BLaER1 treated with 17β-estradiol and CSF1 and Interleukin-3, amounts not matched to agents 10 nM and 100 nM (cell line): ENCODE data around the gene NTHL1.

Experiments
- H3K27ac ChIP-seq, 11 experiments: shearing (Covaris generic); formaldehyde crosslinking; 2 replicates each; pipeline ENCODE4 v1.8.1; 2022
- H3K27me3 ChIP-seq, 11 experiments: shearing (Covaris generic); formaldehyde crosslinking; 2 replicates each; pipeline ENCODE4 v1.8.1; 2022
- H3K36me3 ChIP-seq, 11 experiments: shearing (Covaris generic); formaldehyde crosslinking; 2 replicates each; pipeline ENCODE4 v1.8.1; 2022
- H3K4me1 ChIP-seq, 10 experiments: shearing (Covaris generic); formaldehyde crosslinking; 2 replicates each; pipeline ENCODE4 v1.8.1; 2022
- H3K4me2 ChIP-seq, 11 experiments: shearing (Covaris generic); formaldehyde crosslinking; 2 replicates each; pipeline ENCODE4 v1.8.1; 2022
- H3K4me3 ChIP-seq, 10 experiments: shearing (Covaris generic); formaldehyde crosslinking; 2 replicates each; pipeline ENCODE4 v1.8.1; 2022
- H3K9ac ChIP-seq, 11 experiments: shearing (Covaris generic); formaldehyde crosslinking; 2 replicates each; pipeline ENCODE4 v1.8.1; 2022
- H3K9me3 ChIP-seq, 11 experiments: shearing (Covaris generic); formaldehyde crosslinking; replicated peaks in 1 of 11; 2 replicates each; pipeline ENCODE4 v1.8.1; 2022
- H4K20me1 ChIP-seq, 11 experiments: shearing (Covaris generic); formaldehyde crosslinking; 2 replicates each; pipeline ENCODE4 v1.8.1; 2022
- Cebpa-rat ChIP-seq, 11 experiments: shearing (Covaris generic); IDR thresholded peaks; 2 replicates each; pipeline ENCODE4 v1.8.1; 2022

Gene NTHL1

DNA sequence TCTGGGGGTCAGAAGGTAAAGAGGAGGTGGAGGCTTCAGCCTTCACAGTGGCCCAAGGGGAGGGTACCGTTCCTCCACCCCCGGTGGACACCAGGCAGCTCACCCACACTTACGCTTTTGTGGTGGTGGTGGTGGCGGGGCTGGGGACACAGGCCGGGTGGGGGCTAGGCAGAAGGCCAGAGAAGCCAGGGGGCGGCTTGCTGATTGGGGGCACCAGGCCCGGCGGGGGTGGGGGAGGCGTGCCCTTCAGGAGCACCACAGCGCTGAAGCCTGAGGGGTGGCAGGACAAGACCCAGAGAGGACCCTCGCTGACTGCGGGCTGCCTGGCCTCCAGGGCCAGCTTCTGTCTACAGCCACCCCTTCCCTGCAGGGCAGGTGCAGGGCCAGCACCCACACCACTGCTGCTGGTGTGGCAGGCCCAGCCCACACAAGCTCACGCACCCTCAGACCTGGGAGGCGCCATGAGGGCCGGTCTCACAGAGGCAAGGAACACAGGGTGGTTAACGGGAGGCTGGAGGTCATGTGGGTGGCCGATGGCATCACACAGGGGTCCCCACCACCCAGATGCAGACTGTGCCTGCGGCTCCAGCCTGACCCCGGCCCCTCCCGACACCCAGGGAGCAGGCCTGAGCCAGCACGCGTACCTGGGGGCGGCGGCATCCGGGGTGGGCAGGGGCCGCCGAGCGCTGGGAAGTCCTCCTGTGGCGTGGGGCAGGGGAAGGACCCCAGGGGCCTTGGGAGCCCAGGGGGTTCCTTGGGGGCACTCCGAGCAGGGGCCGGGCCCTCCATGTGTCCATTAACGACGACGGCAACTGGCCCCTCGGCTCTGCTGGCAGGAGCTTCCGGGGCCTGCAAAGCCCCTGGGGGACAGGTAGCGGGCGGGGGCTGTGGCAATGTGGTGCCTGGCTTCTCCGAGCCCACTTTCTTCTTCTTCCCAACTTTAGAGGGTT is 48.5 kb downstream of the NTHL1 start:
- Histone ChIP-seq H3K27ac (no peak overlapping the region), H3K4me3 (no peak overlapping the region), H4K20me1 (peaks cover 16 to 85% (median 71%) of the 10 kb centered on the region in 11 experiments; a peak in 21 of 22 replicates), H3K36me3 (peaks cover 69 to 88% (median 85%) of the 10 kb centered on the region in 11 experiments), H3K4me1 (peaks cover 4 to 10% (median 9%) of the 10 kb centered on the region in 10 experiments), H3K27me3 (no peaks in the 10 kb centered on the region), H3K4me2 (no peak overlapping the region), H3K9me3 (no peaks in the 10 kb centered on the region), H3K9ac (no peak overlapping the region)
- no peak for TF ChIP-seq Cebpa-rat (IDR thresholded peaks at IDR 0.05)

DNA sequence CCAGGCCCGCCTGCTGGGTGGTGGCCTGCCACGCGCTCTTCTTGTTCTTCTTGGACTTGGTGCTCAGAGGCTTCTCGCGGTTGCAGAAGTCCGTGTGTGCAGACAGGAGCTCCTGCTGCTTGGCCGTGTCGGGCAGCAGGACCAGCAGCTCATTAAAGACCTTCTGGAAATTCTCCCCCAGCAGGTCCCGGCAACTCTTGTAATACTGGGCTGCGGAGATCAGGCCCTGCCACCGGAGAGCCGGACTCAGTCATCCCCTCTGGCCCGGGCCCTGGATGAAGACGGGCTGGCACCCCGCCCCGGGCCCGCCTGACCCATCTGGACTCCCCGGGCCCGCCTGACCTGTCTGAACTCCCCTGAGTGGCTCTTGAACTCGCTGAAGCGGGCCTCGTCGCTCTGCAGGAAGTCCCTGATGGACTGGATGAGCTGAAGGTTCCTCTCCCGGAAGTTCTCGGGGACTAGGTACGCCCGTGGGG is 49.2 kb downstream of the NTHL1 start:
- H3K4me3 ChIP-seq = no peak overlapping the region
- no peak overlapping the region for H3K27ac ChIP-seq
- peaks cover 66 to 85% (median 81%) of the 10 kb centered on the region in 11 experiments for H3K36me3 ChIP-seq
- no peak overlapping the region for H3K4me2 ChIP-seq
- H3K9ac ChIP-seq = no peak overlapping the region
- peaks cover 10 to 78% (median 64%) of the 10 kb centered on the region in 11 experiments; a peak in 21 of 22 replicates for H4K20me1 ChIP-seq
- peaks cover 1 to 10% (median 9%) of the 10 kb centered on the region in 10 experiments; a peak in 14 of 20 replicates for H3K4me1 ChIP-seq
- no peaks in the 10 kb centered on the region for H3K9me3 ChIP-seq
- peaks cover 0 to under 1% (median 0%) of the 10 kb centered on the region in 11 experiments; a peak in 1 of 22 replicates for H3K27me3 ChIP-seq
- TF ChIP-seq Cebpa-rat (IDR thresholded peaks at IDR 0.05) = no peak

DNA sequence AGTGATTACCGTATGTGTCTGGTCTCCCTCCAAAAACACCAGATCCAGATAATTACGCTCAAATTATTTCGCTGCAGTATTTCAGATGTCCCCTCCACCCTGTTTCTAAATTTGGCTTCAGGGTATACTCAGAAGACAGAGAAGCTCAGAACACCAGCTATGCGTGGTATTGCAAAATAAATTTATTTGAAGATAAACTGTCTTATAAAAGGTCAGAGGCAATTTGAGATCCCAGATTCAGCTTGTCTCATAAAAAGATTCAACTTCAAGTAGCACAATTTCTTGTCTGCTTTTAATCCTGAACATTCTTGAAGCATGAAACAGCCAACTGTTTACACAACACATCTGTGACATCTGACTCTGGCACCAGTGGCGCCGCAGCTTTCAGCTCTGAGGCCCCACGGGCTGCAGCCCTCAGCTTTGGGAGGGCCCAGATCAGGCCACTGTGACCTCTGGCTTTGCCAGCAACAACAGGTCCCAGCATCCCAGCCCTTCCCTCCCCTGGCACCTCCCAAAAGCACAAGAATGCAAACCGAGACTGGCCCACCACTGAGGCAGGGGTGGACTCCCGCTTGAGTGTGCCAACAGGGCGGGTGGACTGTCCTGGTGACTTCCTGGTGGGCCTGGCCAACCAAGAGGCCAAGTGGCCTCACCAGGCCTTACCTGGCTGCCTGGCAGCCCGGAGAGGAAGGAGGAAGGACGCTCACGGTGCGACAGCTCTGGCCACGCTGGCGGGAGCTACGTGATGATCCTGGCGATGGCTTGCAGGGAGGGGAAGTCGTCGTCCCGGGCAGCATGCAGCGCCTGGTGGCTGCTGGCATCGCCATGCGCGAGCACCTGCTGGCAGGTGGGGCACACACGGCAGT is 49.9 kb downstream of the NTHL1 start:
- H3K4me2 ChIP-seq = no peak overlapping the region
- H3K9ac ChIP-seq = no peak overlapping the region

DNA sequence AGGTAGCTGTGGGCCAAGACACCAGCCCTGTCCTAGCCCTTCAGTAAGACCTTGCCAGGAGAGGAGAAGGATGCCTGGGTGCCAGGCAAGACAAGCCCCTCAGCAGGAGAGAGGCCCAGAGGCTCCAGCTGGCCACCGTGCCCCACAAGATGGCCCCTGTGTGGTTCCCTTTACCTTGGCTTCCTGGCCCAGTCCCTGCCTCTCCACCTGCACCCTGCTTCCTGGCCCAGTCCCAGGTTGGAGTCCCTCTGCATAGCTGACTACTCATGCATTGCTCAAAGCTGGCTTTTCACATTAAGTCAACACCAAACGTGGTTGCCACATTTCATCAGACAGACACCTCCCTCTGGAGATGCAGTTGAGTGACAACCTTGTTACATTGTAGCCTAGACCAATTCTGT is 53.9 kb downstream of the NTHL1 start:
- Histone ChIP-seq H3K9ac (0 out of 22 replicates have a peak overlapping the region, but pooled peaks of 2 of the 11 experiments have one; percentile 11 to 26), H4K20me1 (peaks cover 0 to 50% (median 37%) of the 10 kb centered on the region in 11 experiments; a peak in 18 of 22 replicates), H3K9me3 (peaks cover 0 to 10% (median 0%) of the 10 kb centered on the region in 11 experiments; a peak in 8 of 22 replicates), H3K36me3 (peaks cover 21 to 38% (median 34%) of the 10 kb centered on the region in 11 experiments), H3K4me2 (peak overlapping the region in 8 of 11 experiments; percentile 9 to 39 (median 20); a peak in 12 of 22 replicates), H3K4me1 (peaks cover 17 to 41% (median 35%) of the 10 kb centered on the region in 10 experiments), H3K27ac (peak overlapping the region in 5 of 11 experiments; percentile 6 to 23 (median 18); a peak in 3 of 22 replicates), H3K27me3 (peaks cover 37 to 45% (median 43%) of the 10 kb centered on the region in 11 experiments), H3K4me3 (no peak overlapping the region)
- no peak for TF ChIP-seq Cebpa-rat (IDR thresholded peaks at IDR 0.05)

More for the DNA sequence above, 49.9 kb downstream of the NTHL1 start:
- Histone ChIP-seq H3K27me3 (peaks cover under 1 to 7% (median 5%) of the 10 kb centered on the region in 11 experiments; a peak in 19 of 22 replicates), H3K9me3 (peaks cover 0 to 5% (median 0%) of the 10 kb centered on the region in 11 experiments; a peak in 8 of 22 replicates), H4K20me1 (peaks cover 5 to 71% (median 57%) of the 10 kb centered on the region in 11 experiments; a peak in 21 of 22 replicates), H3K4me1 (peaks cover 0 to 17% (median 14%) of the 10 kb centered on the region in 10 experiments; a peak in 12 of 20 replicates), H3K27ac (no peak overlapping the region), H3K4me3 (no peak overlapping the region), H3K36me3 (peaks cover 60 to 78% (median 74%) of the 10 kb centered on the region in 11 experiments)
- no peak for TF ChIP-seq Cebpa-rat (IDR thresholded peaks at IDR 0.05)

DNA sequence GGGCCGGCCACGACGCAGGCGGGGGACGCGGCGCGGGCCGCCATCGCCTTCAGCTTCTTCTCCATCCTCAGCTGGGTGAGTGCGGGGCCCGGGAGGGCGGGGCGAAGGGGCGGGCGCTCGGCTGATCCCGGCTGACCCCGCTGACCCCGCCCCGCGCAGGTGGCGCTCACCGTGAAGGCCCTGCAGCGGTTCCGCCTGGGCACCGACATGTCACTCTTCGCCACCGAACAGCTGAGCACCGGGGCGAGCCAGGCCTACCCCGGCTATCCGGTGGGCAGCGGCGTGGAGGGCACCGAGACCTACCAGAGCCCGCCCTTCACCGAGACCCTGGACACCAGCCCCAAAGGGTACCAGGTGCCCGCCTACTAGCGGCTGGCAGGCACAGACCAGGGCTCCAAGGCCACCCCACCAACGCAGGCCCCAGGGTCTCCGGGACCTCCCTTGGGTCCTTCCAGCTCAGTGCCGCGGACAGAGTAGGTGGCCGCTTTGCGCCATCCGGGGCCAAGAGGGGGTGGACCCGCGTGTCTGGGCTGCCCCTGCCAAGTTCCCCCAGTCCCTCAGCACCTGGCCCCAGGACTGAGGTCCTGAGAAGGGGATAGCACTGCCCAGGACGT is 54.8 kb downstream of the NTHL1 start:
- Histone ChIP-seq H3K4me1 (peaks cover 17 to 41% (median 35%) of the 10 kb centered on the region in 10 experiments), H3K36me3 (peaks cover 11 to 29% (median 25%) of the 10 kb centered on the region in 11 experiments), H4K20me1 (peaks cover 0 to 42% (median 27%) of the 10 kb centered on the region in 11 experiments; a peak in 18 of 22 replicates), H3K27me3 (peaks cover 40 to 54% (median 52%) of the 10 kb centered on the region in 11 experiments), H3K9me3 (peaks cover 0 to 10% (median 0%) of the 10 kb centered on the region in 11 experiments; a peak in 8 of 22 replicates), H3K27ac (0 out of 22 replicates have a peak overlapping the region, but pooled peaks of 1 of the 11 experiments have one; percentile 6), H3K4me3 (0 out of 20 replicates have a peak overlapping the region, but pooled peaks of 1 of the 10 experiments have one; percentile 35), H3K4me2 (peak overlapping the region in 9 of 11 experiments; percentile 17 to 44 (median 29); a peak in 13 of 22 replicates), H3K9ac (0 out of 22 replicates have a peak overlapping the region, but pooled peaks of 1 of the 11 experiments have one; percentile 11)
- no peak for TF ChIP-seq Cebpa-rat (IDR thresholded peaks at IDR 0.05)

- H3K4me3 ChIP-seq = peak overlapping the region; percentile 19 to 54 (median 37); a peak in 13 of 20 replicates
- peaks cover 40 to 56% (median 53%) of the 10 kb centered on the region in 11 experiments for H3K27me3 ChIP-seq
- peaks cover 17 to 41% (median 35%) of the 10 kb centered on the region in 10 experiments for H3K4me1 ChIP-seq
- peaks cover 7 to 24% (median 20%) of the 10 kb centered on the region in 11 experiments for H3K36me3 ChIP-seq
- peak overlapping the region; percentile 62 to 83 (median 75) for H3K4me2 ChIP-seq
- TF ChIP-seq Cebpa-rat (IDR thresholded peaks at IDR 0.05) = no peak
- peak overlapping the region in 6 of 11 experiments; percentile 30 to 61 (median 42); a peak in 2 of 22 replicates for H3K9ac ChIP-seq
- H3K9me3 ChIP-seq = peaks cover 0 to 10% (median 0%) of the 10 kb centered on the region in 11 experiments; a peak in 8 of 22 replicates
- peaks cover 0 to 39% (median 23%) of the 10 kb centered on the region in 11 experiments; a peak in 16 of 22 replicates for H4K20me1 ChIP-seq
- H3K27ac ChIP-seq = peak overlapping the region in 6 of 11 experiments; percentile 16 to 50 (median 47); a peak in 7 of 22 replicates
These were observed 55.5 kb downstream of the NTHL1 start for GRCh38 chr16:1991948-1992703.

- H3K36me3 ChIP-seq = peaks cover 6 to 24% (median 19%) of the 10 kb centered on the region in 11 experiments
- H3K9me3 ChIP-seq = peaks cover 0 to 10% (median 0%) of the 10 kb centered on the region in 11 experiments; a peak in 8 of 22 replicates
- peaks cover 0 to 39% (median 18%) of the 10 kb centered on the region in 11 experiments; a peak in 15 of 22 replicates for H4K20me1 ChIP-seq
- peak overlapping the region; percentile 19 to 54 (median 37); a peak in 13 of 20 replicates for H3K4me3 ChIP-seq
- H3K4me1 ChIP-seq = peaks cover 17 to 42% (median 35%) of the 10 kb centered on the region in 10 experiments
- peak overlapping the region in 6 of 11 experiments; percentile 30 to 61 (median 42); a peak in 2 of 22 replicates for H3K9ac ChIP-seq
- no peak for TF ChIP-seq Cebpa-rat (IDR thresholded peaks at IDR 0.05)
- H3K27me3 ChIP-seq = peaks cover 40 to 56% (median 53%) of the 10 kb centered on the region in 11 experiments
- peak overlapping the region in 6 of 11 experiments; percentile 16 to 50 (median 47); a peak in 7 of 22 replicates for H3K27ac ChIP-seq
- peak overlapping the region; percentile 62 to 83 (median 75) for H3K4me2 ChIP-seq
These were observed 56.1 kb downstream of the NTHL1 start for GRCh38 chr16:1991588-1991947.
